GM13977 (cell line): ENCODE data around the gene MCF2L.
"Not testable (repeated sequence)": the region's sequence is repeated elsewhere in the genome, so short reads cannot be mapped to it uniquely, and the experiment has no call there.

Experiments
- DNase-seq: peaks from one replicate; pipeline ENCODE4 v3.0.0; 2012; ENCODE audit warnings: low spot score
- in situ Hi-C: fragments of 300-500 bp; cut with MboI; formaldehyde crosslinking; loops from one replicate; pipeline ENCODE4 v1.12.0; 2022; ENCODE audit warnings: low sequenced_read_pairs, low pct_unique_long_range_greater_than_20kb, mixed read lengths, inconsistent platforms; ENCODE audit not compliant: unreplicated experiment
- TF ChIP-seq, protein P1 (sequence below): IDR thresholded peaks from 2 replicates; pipeline ENCODE4 v1.5.1; 2012; ENCODE audit warnings: mild to moderate bottlenecking, control low read depth; ENCODE audit not compliant: insufficient read depth; ENCODE audit errors: extremely low read depth, missing control alignments

The MCF2L gene

DNA sequence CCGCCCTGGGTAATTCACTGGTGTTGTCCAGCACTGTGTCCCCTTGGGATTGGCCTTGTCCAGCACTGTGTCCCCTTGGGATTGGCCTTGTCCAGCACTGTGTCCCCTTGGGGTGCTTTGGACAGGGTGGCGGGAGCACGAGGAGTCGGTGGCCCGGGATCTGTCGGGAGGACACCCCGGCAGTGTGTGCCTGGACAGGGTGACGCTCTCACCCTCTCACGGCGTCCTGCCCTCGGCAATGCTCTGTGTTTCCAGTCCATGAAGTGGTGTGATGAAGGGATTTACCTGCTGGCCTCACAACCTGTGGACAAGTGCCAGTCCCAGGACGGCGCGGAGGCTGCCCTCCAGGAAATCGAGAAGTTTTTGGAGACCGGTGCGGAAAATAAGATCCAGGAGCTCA is 106.7 kb downstream of the MCF2L start:
- in situ Hi-C loops = no loop called here
- no peak for DNase-seq
- TF ChIP-seq, protein P1, sequence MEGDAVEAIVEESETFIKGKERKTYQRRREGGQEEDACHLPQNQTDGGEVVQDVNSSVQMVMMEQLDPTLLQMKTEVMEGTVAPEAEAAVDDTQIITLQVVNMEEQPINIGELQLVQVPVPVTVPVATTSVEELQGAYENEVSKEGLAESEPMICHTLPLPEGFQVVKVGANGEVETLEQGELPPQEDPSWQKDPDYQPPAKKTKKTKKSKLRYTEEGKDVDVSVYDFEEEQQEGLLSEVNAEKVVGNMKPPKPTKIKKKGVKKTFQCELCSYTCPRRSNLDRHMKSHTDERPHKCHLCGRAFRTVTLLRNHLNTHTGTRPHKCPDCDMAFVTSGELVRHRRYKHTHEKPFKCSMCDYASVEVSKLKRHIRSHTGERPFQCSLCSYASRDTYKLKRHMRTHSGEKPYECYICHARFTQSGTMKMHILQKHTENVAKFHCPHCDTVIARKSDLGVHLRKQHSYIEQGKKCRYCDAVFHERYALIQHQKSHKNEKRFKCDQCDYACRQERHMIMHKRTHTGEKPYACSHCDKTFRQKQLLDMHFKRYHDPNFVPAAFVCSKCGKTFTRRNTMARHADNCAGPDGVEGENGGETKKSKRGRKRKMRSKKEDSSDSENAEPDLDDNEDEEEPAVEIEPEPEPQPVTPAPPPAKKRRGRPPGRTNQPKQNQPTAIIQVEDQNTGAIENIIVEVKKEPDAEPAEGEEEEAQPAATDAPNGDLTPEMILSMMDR = no peak

DNA sequence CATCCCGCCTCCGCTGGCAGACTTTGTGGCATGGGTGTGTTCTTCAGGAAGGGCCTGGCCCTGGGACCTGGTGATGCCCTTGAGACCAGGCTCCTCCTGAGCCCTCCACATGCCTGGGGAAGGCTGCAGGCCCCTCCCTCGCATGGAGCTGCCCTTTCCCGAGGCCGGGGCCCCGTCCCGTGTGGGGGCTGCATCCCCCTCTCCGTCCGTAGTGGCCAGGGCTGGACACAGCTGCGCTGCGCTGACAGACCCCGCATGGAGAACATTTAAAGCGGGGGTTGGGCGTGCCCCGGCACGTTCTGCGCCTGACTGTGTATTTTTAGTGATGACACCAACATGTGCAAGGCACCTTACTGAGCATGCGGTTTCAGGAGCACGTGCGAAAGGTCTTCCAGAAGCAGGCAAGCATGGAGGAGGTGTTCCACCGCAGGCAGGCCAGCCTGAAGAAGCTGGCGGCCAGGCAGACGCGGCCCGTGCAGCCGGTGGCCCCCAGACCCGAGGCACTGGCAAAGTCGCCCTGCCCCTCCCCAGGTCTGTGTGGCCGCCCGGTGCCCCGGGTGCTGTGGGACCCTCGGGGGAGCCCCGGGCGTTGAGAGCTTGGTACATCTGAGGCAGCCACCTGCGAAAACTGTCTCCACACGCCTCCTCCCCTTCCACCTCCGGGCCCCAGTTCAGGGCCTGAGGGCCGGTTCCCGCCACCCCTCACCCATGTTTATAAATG is 107.8 kb downstream of the MCF2L start:
- in situ Hi-C loops = no loop called here
- no peak for DNase-seq
- TF ChIP-seq, protein P1 = no peak

DNA sequence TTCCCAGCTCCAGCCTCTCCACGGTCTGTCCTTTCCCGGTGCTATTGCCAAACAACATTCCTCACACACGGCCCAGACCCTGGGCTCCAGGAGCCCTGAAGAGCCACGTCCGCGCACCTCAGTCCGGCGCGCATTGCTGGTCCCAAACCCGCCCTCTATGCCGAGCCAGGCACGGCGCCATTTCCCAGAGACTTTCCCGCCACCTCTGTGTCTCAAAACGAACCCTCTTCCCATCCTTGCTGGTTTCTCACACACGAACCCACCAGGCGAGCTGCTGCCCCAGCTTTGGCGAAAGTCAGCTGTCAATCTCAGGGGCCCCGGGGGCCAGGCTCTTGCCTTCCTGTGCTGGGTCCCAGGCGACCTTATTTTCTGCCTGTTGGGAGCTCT is 108.5 kb downstream of the MCF2L start:
- in situ Hi-C loops = no loop called here
- no peak for DNase-seq
- TF ChIP-seq, protein P1 = no peak

DNA sequence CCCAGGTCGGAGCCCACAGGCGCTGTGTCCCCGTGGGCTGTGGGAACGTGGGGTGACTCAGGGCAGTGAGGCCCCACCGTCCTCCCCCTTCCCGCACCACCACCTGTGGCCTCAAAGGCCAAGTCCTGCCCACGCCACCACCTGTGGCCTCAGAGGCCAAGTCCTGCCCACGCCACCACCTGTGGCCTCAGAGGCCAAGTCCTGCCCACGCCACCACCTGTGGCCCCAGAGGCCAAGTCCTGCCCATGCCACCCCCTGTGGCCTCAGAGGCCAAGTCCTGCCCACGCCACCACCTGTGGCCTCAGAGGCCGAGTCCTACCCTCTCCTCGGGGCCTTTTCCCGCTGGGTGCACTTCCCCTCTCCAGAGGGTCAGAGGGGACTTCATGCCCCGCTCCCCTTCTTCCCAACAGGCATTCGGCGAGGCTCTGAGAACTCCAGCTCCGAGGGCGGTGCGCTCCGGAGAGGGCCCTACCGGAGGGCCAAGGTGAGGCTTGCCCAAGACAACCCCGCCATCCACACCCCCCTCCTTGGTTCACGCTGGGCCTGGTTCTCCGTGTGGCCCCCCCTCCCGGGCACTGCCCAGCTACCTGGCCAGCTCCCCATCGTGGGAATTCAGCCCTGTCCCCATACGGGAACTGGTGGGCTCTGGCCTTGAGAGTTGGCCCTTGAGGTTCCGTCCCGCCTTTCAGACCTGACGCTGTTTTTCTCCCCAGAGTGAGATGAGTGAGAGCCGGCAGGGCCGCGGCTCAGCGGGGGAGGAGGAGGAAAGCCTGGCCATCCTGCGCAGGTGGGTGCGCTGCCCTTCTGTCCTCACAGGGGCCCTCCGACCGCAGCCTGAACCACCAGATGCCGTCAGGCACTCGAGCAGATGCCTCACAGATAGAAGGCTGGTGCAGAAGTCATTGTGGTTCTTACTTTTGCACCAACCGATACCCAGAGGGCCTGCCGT is 109.2 kb downstream of the MCF2L start:
- TF ChIP-seq, protein P1 = no peak
- DNase-seq = no peak
- in situ Hi-C loops = no loop called here

DNA sequence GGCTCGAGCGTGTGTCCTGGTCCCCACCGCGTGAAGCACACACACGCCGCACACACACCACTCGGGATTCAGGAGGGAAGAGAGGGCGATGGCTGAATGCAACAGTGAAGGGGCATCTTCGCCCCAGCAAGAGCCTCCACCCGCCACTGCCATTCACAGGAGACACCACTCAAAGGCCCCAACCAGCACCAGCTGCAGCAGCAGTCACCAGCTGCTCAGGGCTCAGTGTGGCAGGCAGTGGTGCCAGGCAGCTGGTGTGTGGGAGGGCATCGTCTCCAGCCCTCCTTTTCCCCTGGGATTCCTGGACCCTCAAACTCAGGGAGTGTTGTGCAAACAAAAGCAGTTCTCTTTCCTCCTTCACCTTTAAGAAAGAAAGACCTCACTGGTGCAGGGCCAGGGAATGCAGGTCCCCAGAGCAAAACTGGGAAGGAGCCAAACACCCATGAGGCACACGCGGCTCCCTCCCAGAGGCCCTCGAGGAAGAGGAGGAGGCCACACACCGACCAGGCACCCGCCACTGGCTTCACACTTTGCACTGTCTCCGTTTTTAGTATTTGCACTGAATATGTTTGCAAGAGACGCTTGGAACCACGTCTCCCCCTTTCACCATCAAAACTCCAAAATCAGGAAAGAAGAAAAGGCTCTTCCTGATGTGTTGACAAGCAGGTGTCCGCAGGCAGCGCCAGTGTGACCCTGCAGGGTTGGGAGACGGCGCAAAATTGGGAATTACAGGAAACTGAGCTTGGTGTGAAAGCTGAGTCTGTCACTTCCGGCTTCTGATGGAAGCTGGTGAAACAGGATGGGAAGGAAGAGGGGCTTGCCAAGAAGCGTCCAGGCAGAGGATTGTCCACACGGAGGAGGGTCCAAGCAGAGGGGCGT is 110.1 kb downstream of the MCF2L start:
- in situ Hi-C loops = no loop called here
- no peak for DNase-seq
- TF ChIP-seq, protein P1 = no peak

DNA sequence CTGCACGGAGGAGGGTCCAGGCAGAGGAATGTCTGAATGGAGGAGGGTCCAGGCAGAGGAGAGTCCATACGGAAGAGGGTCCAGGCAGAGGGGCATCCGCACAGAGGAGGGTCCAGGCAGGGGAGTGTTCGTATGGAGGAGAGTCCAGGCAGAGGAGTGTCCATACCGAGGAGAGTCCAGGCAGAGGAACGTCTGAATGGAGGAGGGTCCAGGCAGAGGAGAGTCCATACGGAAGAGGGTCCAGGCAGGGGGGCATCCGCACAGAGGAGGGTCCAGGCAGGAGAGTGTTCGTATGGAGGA is 110.7 kb downstream of the MCF2L start:
- in situ Hi-C loops, DNase-seq: not testable (repeated sequence)

DNA sequence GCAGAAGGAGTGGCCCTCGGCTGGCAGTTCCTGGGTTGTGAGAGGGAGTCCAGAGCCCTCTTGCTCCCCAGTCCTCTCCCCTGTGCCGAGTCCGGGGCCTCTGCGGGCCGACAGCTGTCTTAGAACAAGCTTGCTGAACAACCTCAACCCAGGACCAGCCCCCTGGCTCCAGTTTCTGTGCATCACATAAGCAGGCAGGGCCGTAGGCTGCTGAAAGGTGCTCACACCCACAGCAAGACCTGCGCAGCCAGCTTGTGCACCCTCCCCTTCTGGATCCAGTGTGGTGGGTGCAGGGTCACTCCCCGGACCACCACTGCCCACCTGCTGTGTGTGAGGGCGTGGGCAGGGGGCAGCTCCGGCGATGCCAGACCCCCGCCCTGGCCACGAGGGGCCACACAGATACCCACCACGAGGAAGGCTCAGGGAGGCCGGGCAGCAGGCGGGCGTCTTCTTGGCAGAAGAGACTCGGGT is 111.4 kb downstream of the MCF2L start:
- in situ Hi-C loops = no loop called here
- no peak for DNase-seq
- TF ChIP-seq, protein P1 = no peak
